Activated T-helper 1 cell treated with anti-CD3 and anti-CD28 coated beads, Interleukin-12 subunit alpha, Interleukin-12 subunit beta, Interleukin-2, Interleukin-4 antibody, amounts not matched to agents 30 ng/mL and 10 ng/mL and 1 ng/mL, durations not matched to agents 14 hours and 24 hours and 36 hours (primary cell): Measurements from ENCODE around the gene TGFBRAP1. TPM values are rescaled to one million over a fixed set of nuclear protein-coding genes. Genes with fewer than 3 reads are reported as not detected.

Experiments
- DNase-seq: peaks from one replicate; pipeline ENCODE4 v3.0.0; 2021; ENCODE audit warnings: low spot score
- H3K27ac Mint-ChIP-seq: one replicate; pipeline ENCODE4 v1.8.0; 2021; ENCODE audit warnings: mild to moderate bottlenecking, mixed read lengths
- H3K27me3 Mint-ChIP-seq: one replicate; pipeline ENCODE4 v1.8.0; 2022; ENCODE audit warnings: mild to moderate bottlenecking, moderate library complexity, mixed read lengths; ENCODE audit not compliant: insufficient read depth
- H3K36me3 Mint-ChIP-seq: one replicate; pipeline ENCODE4 v1.8.0; 2021; ENCODE audit warnings: low read depth, mixed read lengths
- H3K4me1 Mint-ChIP-seq: one replicate; pipeline ENCODE4 v1.8.0; 2021; ENCODE audit warnings: low read depth, mixed read lengths
- H3K4me3 Mint-ChIP-seq: one replicate; pipeline ENCODE4 v1.8.0; 2021; ENCODE audit warnings: mild to moderate bottlenecking, moderate library complexity, mixed read lengths
- H3K9me3 Mint-ChIP-seq: one replicate; pipeline ENCODE4 v1.8.0; 2021; ENCODE audit warnings: mixed read lengths
- intact Hi-C: fragments of 100-400 bp; cut with micrococcal nuclease; formaldehyde crosslinking; loops from one replicate; pipeline ENCODE4 v1.15.1; 2024
- total RNA-seq: library from RNA; stranded (reverse); gene quantifications from 2 replicates; pipeline ENCODE4 v1.2.3, GENCODE V29; 2022

The TGFBRAP1 gene
- total RNA-seq, 1 donor from 2014 or later: 23.1 TPM

- peaks cover 4% of the 10 kb centered on the region for H3K36me3 Mint-ChIP-seq
- H3K4me3 Mint-ChIP-seq: no peak overlapping the region
- H3K27ac Mint-ChIP-seq: no peak overlapping the region
- peaks cover 2% of the 10 kb centered on the region for H3K27me3 Mint-ChIP-seq
- H3K4me1 Mint-ChIP-seq: peaks cover 26% of the 10 kb centered on the region
- peak; percentile 78 for DNase-seq
- H3K9me3 Mint-ChIP-seq: no peaks in the 10 kb centered on the region
- intact Hi-C loops: loop anchor here (1.0 to 10.0 kb wide), 5 partner anchors 29 to 725 kb away; partner anchors contain the start of gene FHL2
Measured at GRCh38 chr2:105369777-105370690, 40.5 kb upstream of the TGFBRAP1 start.

DNA sequence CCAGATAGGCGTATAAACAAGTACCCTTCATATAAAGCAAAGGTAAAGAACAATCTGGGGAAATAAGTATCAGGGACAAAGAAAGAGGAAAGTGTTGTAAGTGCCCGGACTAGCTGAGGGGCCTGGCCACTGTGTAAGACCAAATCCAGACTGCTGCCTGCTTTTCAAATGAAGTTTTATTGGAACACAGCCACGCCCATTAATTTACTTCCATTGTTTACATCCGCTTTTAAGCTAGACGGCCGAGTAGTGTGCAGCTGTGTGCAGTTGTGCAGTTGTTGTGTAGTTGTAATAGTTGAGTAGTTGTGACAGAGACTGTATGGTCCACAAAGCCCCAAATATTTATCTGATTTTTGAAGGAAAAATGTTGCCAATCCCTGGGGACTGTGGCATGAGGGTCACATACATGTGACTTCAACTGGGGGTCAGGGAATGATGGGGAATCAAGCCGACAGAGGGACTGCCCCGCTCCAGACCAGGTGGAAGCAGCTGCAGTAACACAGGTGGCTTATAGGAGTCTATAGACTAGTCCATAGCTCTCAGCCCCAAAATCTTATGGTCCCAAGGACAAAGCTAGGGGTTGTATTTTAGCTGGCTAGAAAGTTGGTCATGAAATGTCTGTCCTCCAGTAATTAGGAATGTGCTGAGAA is 39.3 kb upstream of the TGFBRAP1 start:
- DNase-seq: no peak
- peaks cover 8% of the 10 kb centered on the region for H3K36me3 Mint-ChIP-seq
- H3K27me3 Mint-ChIP-seq: peaks cover 2% of the 10 kb centered on the region
- no peak overlapping the region for H3K27ac Mint-ChIP-seq
- intact Hi-C loops: loop anchor here (1.0 to 10.0 kb wide), 3 partner anchors 30 to 726 kb away; partner anchors contain the start of gene FHL2
- no peak overlapping the region for H3K4me3 Mint-ChIP-seq
- H3K9me3 Mint-ChIP-seq: no peaks in the 10 kb centered on the region
- H3K4me1 Mint-ChIP-seq: peaks cover 18% of the 10 kb centered on the region

GRCh38 chr2:105365206-105365605 is 35.7 kb upstream of the TGFBRAP1 start:
- Mint-ChIP-seq H3K4me3 (no peak overlapping the region), H3K36me3 (peaks cover 17% of the 10 kb centered on the region), H3K9me3 (no peaks in the 10 kb centered on the region), H3K27ac (no peak overlapping the region), H3K27me3 (peaks cover 2% of the 10 kb centered on the region), H3K4me1 (peaks cover 34% of the 10 kb centered on the region)
- DNase-seq: no peak
- intact Hi-C loops: loop anchor here (10.0 kb wide), 1 partner anchor 730 kb away; no protein-coding TSS in a partner anchor

GRCh38 chr2:105364436-105365139 is 35.1 kb upstream of the TGFBRAP1 start:
- peaks cover 19% of the 10 kb centered on the region for H3K36me3 Mint-ChIP-seq
- H3K4me1 Mint-ChIP-seq: peaks cover 28% of the 10 kb centered on the region
- no peaks in the 10 kb centered on the region for H3K9me3 Mint-ChIP-seq
- DNase-seq: no peak
- intact Hi-C loops: loop anchor here (10.0 kb wide), 1 partner anchor 730 kb away; no protein-coding TSS in a partner anchor
- H3K4me3 Mint-ChIP-seq: no peak overlapping the region
- H3K27ac Mint-ChIP-seq: no peak overlapping the region
- peaks cover 2% of the 10 kb centered on the region for H3K27me3 Mint-ChIP-seq

- peaks cover 28% of the 10 kb centered on the region for H3K36me3 Mint-ChIP-seq
- no peak overlapping the region for H3K27ac Mint-ChIP-seq
- no peak for DNase-seq
- H3K4me1 Mint-ChIP-seq: peaks cover 27% of the 10 kb centered on the region
- no peak overlapping the region for H3K4me3 Mint-ChIP-seq
- peaks cover 2% of the 10 kb centered on the region for H3K27me3 Mint-ChIP-seq
- intact Hi-C loops: loop anchor here (10.0 kb wide), 1 partner anchor 732 kb away; no protein-coding TSS in a partner anchor
- no peaks in the 10 kb centered on the region for H3K9me3 Mint-ChIP-seq
Measured at GRCh38 chr2:105362862-105363591, 33.5 kb upstream of the TGFBRAP1 start.

DNA sequence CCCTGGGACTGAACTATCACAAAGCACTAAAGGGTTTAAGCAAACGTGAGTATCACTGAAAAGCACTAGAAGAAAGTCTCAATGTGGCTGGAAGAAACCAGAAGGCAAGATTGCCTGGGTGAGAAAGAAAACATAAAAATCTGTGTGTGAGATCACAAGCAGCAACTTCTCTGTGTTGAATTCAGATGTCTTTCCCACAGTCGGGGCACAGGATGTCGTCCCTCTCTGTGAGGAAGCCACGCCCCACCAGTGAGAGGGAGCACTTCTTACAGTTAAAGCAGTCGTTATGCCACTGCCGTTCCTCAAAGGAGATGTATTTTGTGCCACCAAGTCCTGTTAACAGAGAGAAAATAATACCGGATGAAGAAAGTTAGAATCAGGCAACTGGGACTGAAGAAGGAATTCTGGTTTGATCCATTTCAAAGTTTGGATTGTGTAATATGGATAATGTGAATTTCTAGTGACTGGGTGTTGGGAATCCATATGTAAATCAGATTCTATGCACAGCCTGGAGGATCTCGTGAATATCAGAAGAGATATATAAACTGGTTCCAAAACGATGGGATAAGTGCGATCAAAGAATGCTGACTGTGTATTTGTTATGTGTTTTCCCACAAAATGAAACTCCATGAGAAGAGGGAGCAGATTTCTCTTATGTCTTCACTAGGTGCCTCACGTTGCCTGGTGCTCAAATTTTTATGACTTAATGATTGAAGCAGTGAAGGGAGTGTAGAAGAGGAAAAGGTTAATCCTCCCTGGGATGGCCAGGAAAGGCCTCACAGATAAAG is 31.8 kb upstream of the TGFBRAP1 start:
- peaks cover 38% of the 10 kb centered on the region for H3K36me3 Mint-ChIP-seq
- intact Hi-C loops: loop anchor here (10.0 kb wide), 1 partner anchor 734 kb away; no protein-coding TSS in a partner anchor
- H3K27ac Mint-ChIP-seq: no peak overlapping the region
- no peak overlapping the region for H3K4me3 Mint-ChIP-seq
- peaks cover 2% of the 10 kb centered on the region for H3K27me3 Mint-ChIP-seq
- DNase-seq: no peak
- H3K9me3 Mint-ChIP-seq: peaks cover 7% of the 10 kb centered on the region
- peaks cover 27% of the 10 kb centered on the region for H3K4me1 Mint-ChIP-seq

DNA sequence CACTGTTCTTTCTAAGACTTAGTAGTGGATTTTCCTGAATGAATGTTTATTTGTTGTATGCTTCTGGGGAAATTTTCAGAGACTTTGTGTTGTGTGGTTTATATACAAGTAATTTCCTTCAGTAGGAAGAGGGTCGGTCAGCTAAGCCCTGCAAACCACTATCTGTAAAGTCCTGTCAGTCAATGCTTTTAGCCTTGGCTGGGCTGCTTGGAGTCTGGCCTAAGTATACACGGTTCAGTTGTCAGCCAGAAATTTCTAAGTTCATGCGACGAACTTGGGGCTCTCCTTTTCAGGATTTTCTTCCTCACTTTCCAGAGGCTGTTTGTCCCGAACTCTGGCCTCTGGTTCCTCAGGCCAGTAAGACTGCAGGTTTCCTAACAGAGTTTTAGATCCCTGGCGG is 29.1 kb upstream of the TGFBRAP1 start:
- intact Hi-C loops: no loop called here
- Mint-ChIP-seq H3K4me3 (no peak overlapping the region), H3K36me3 (peaks cover 45% of the 10 kb centered on the region), H3K27ac (no peak overlapping the region), H3K27me3 (no peaks in the 10 kb centered on the region), H3K4me1 (peaks cover 24% of the 10 kb centered on the region), H3K9me3 (peaks cover 7% of the 10 kb centered on the region)
- DNase-seq: no peak

DNA sequence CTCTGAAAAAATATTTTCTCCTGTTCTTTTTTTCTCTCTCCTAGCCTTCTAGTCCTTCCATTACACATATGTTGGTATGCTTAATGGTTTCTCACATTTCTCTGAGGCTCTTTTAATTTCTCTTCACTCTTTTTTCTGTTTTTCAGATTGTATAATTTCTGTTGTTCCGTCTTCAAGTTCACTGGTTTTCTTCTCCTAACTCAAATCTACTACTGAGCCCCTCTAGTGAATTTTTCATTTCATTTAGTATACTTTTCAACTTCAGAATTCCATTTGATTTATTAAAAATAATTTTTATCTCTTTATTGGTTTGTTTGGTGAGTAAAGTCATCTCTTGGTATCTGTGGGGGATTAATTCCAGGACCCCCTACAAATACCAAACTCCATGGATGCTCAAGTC is 27.6 kb upstream of the TGFBRAP1 start:
- DNase-seq: no peak
- H3K36me3 Mint-ChIP-seq: peaks cover 52% of the 10 kb centered on the region
- H3K27ac Mint-ChIP-seq: no peak overlapping the region
- peaks cover 13% of the 10 kb centered on the region for H3K4me1 Mint-ChIP-seq
- peaks cover 7% of the 10 kb centered on the region for H3K9me3 Mint-ChIP-seq
- intact Hi-C loops: no loop called here
- H3K27me3 Mint-ChIP-seq: no peaks in the 10 kb centered on the region
- no peak overlapping the region for H3K4me3 Mint-ChIP-seq

GRCh38 chr2:105344704-105345345 is 15.3 kb upstream of the TGFBRAP1 start:
- H3K4me1 Mint-ChIP-seq: peaks cover 5% of the 10 kb centered on the region
- H3K36me3 Mint-ChIP-seq: peaks cover 46% of the 10 kb centered on the region
- no peak overlapping the region for H3K27ac Mint-ChIP-seq

DNA sequence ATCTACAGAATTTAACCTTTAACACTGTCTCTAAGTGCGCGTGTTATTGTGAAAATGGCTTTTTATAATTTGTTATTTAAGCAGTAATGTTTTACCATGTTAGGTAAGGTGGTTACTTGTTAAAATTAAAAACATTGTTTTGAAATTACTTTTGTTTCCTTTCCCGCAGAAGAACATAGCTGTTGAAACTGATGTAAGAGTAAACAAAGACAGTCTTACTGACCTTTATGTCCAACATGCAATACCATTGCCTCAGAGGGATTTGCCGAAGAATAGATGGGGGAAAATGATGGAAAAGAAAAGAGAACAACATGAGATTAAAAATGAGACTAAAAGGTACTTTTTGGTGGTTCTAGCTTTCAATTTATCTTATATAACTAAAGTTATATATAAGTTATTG is 9.9 kb upstream of the TGFBRAP1 start:
- no peaks in the 10 kb centered on the region for H3K9me3 Mint-ChIP-seq
- H3K4me3 Mint-ChIP-seq: peak overlapping the region; percentile 100
- H3K4me1 Mint-ChIP-seq: peaks cover 50% of the 10 kb centered on the region
- no peak for DNase-seq
- H3K27me3 Mint-ChIP-seq: no peaks in the 10 kb centered on the region
- intact Hi-C loops: loop anchor here (5.0 to 10.0 kb wide), 3 partner anchors 455 to 853 kb away; partner anchors contain the start of gene UXS1
- peaks cover 37% of the 10 kb centered on the region for H3K36me3 Mint-ChIP-seq
- no peak overlapping the region for H3K27ac Mint-ChIP-seq

More at GRCh38 chr2:105344704-105345345, 15.3 kb upstream of the TGFBRAP1 start:
- H3K4me3 Mint-ChIP-seq: no peak overlapping the region
- intact Hi-C loops: loop anchor here (10.0 kb wide), 1 partner anchor 1240 kb away; no protein-coding TSS in a partner anchor
- H3K9me3 Mint-ChIP-seq: no peaks in the 10 kb centered on the region
- no peak for DNase-seq
- H3K27me3 Mint-ChIP-seq: no peaks in the 10 kb centered on the region

- no peaks in the 10 kb centered on the region for H3K27me3 Mint-ChIP-seq
- H3K4me3 Mint-ChIP-seq: peak overlapping the region; percentile 100
- intact Hi-C loops: loop anchor here (5.0 to 10.0 kb wide), 3 partner anchors 457 to 854 kb away; partner anchors contain the start of gene UXS1
- H3K9me3 Mint-ChIP-seq: no peaks in the 10 kb centered on the region
- peak overlapping the region; percentile 100 for H3K27ac Mint-ChIP-seq
- no peak for DNase-seq
- peaks cover 32% of the 10 kb centered on the region for H3K36me3 Mint-ChIP-seq
- H3K4me1 Mint-ChIP-seq: peaks cover 50% of the 10 kb centered on the region
Measured at GRCh38 chr2:105338020-105338385, 8.5 kb upstream of the TGFBRAP1 start.
